Body of pancreas (tissue), 4 donors: ENCODE data around the gene NELL2.

Experiments
- CTCF ChIP-seq, 7 experiments: fragments of 450-650 bp in 4 of 7; fragments of 200-600 bp in 3 of 7; sonication (generic) in 3 of 7; IDR thresholded peaks; one replicate each; pipeline ENCODE4 v1.5.1; 2016 to 2019; ENCODE audit warnings: antibody characterized with exemption in 7 of 7
- POLR2A ChIP-seq, 3 donors: fragments of 450-650 bp; IDR thresholded peaks; one replicate each; pipeline ENCODE4 v1.6.1; 2016; ENCODE audit warnings: antibody characterized with exemption in 3 of 3, mild to moderate bottlenecking in 2 of 3

GRCh38 chr12:44618946-44619345 lies 257.2 kb downstream of the NELL2 start:
- TF ChIP-seq CTCF (IDR thresholded peaks at IDR 0.05) = no peak
- TF ChIP-seq POLR2A (IDR thresholded peaks at IDR 0.05) = no peak
